ENCODE results near the gene DOCK11.

DNA sequence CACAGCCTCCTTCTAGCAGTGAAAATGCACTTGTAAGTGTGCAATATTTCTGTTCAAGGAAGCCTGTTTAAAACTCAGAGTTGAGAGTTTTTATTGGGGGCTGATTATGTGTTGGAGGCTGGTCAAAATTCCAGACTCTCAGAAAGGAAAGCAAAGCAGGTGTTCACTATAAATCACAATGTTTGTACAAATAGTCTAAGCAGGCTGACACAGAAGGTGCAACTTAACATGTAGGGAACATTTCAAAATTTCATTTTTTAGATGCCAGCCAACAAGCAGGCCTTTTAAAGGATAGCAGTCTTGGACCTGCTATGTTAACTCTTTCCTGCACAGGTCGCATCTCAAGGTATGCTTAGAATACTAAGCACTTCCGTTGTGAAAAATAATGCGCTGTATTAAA, 119.5 kb downstream of the DOCK11 start:
- no peak for TF ChIP-seq BHLHE40 (IDR thresholded peaks at IDR 0.05; ENCODE audit: borderline replicate concordance)
- no peak for TF ChIP-seq ELF4 (IDR thresholded peaks at IDR 0.05)
- TF ChIP-seq SP1 (IDR thresholded peaks at IDR 0.05): no peak
- TF ChIP-seq, protein P1, sequence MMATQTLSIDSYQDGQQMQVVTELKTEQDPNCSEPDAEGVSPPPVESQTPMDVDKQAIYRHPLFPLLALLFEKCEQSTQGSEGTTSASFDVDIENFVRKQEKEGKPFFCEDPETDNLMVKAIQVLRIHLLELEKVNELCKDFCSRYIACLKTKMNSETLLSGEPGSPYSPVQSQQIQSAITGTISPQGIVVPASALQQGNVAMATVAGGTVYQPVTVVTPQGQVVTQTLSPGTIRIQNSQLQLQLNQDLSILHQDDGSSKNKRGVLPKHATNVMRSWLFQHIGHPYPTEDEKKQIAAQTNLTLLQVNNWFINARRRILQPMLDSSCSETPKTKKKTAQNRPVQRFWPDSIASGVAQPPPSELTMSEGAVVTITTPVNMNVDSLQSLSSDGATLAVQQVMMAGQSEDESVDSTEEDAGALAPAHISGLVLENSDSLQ (IDR thresholded peaks at IDR 0.05): no peak

Data from HEK293T (cell line).